GM12891 (cell line): ENCODE measurements around the gene SEMA4C.

Experiments used
- DNase-seq: peaks from one replicate; pipeline ENCODE4 v3.0.0; 2011; ENCODE audit warnings: low spot score; ENCODE audit not compliant: insufficient read length
- FAIRE-seq: peaks from 2 replicates; lab custom pipeline; 2011; peaks lifted over from hg19 to GRCh38; lab: Jason Lieb, UNC
- PAX5 ChIP-seq: IDR thresholded peaks from 2 replicates; pipeline ENCODE4 v1.6.1; 2011; ENCODE audit warnings: low read length, moderate library complexity, mild to moderate bottlenecking; ENCODE audit not compliant: insufficient read depth, severe bottlenecking
- POLR2A ChIP-seq: IDR thresholded peaks from 2 replicates; pipeline ENCODE4 v1.6.1; 2011; ENCODE audit warnings: low read depth, low read length, control low read depth
- POLR2AphosphoS5 ChIP-seq: IDR thresholded peaks from 2 replicates; pipeline ENCODE4 v1.6.1; 2011; ENCODE audit warnings: low read depth, low read length, control low read depth
- POU2F2 ChIP-seq: IDR thresholded peaks from 2 replicates; pipeline ENCODE4 v1.6.1; 2011; ENCODE audit warnings: low read depth, mild to moderate bottlenecking, control low read depth, low read length, moderate library complexity
- SPI1 ChIP-seq: IDR thresholded peaks from 2 replicates; pipeline ENCODE4 v1.6.1; 2011; ENCODE audit warnings: low read depth, low read length, control low read depth
- TAF1 ChIP-seq: IDR thresholded peaks from 2 replicates; pipeline ENCODE4 v1.6.1; 2011; ENCODE audit warnings: low read depth, low read length, control low read depth

Gene SEMA4C

GRCh38 chr2:96846825-96847224 lies 23.1 kb downstream of the SEMA4C start:
- DNase-seq (no peak), FAIRE-seq (no peak)
- no peak for TF ChIP-seq TAF1
- TF ChIP-seq PAX5, result no peak
- no peak for TF ChIP-seq POU2F2
- no peak for TF ChIP-seq POLR2A
- TF ChIP-seq POLR2AphosphoS5, result no peak
- TF ChIP-seq SPI1, result no peak

GRCh38 chr2:96844405-96844808 lies 25.5 kb downstream of the SEMA4C start:
- FAIRE-seq, result no peak
- no peak for TF ChIP-seq POLR2AphosphoS5
- TF ChIP-seq SPI1, result no peak
- no peak for TF ChIP-seq POU2F2
- no peak for TF ChIP-seq TAF1
- TF ChIP-seq POLR2A, result no peak
- no peak for TF ChIP-seq PAX5
- no peak for DNase-seq

- TF ChIP-seq POU2F2 (no peak), PAX5 (no peak), POLR2A (no peak), POLR2AphosphoS5 (no peak), SPI1 (no peak), TAF1 (no peak)
- DNase-seq (no peak), FAIRE-seq (no peak)
Measured at GRCh38 chr2:96843538-96844268, 26.2 kb downstream of the SEMA4C start, which contains the start of gene ANKRD23. Gene ANKRD23 (minus strand): TSS chr2:96844021. CDS start chr2:96843992, 29 bp downstream.

- DNase-seq (no peak), FAIRE-seq (no peak)
- TF ChIP-seq POLR2A (no peak), SPI1 (no peak), POU2F2 (no peak), TAF1 (no peak), PAX5 (no peak), POLR2AphosphoS5 (no peak)
Measured at GRCh38 chr2:96842600-96842999, 27.3 kb downstream of the SEMA4C start.

- no peak for DNase-seq
- no peak for TF ChIP-seq TAF1
Measured at GRCh38 chr2:96841701-96842495, 28.0 kb downstream of the SEMA4C start.

GRCh38 chr2:96839875-96840850 lies 29.7 kb downstream of the SEMA4C start:
- FAIRE-seq (no peak), DNase-seq (no peak)
- TF ChIP-seq SPI1 (no peak), TAF1 (no peak), PAX5 (no peak), POU2F2 (no peak), POLR2A (no peak), POLR2AphosphoS5 (no peak)

More at GRCh38 chr2:96841701-96842495, 28.0 kb downstream of the SEMA4C start:
- no peak for FAIRE-seq

GRCh38 chr2:96839293-96839874 lies 30.5 kb downstream of the SEMA4C start:
- FAIRE-seq, result peak; percentile 84
- peak; percentile 46 for DNase-seq

GRCh38 chr2:96838345-96839292 lies 31.3 kb downstream of the SEMA4C start:
- FAIRE-seq, result no peak
- no peak for DNase-seq
- no peak for TF ChIP-seq POU2F2
- TF ChIP-seq POLR2A, result no peak
- no peak for TF ChIP-seq PAX5
- no peak for TF ChIP-seq TAF1
- TF ChIP-seq POLR2AphosphoS5, result no peak
- TF ChIP-seq SPI1, result no peak

More at GRCh38 chr2:96839293-96839874, 30.5 kb downstream of the SEMA4C start:
- TF ChIP-seq SPI1 (no peak), POLR2A (no peak; the same call in 1 of the 2 replicates)
